ENCODE measurements around the gene STC2. TPM values are rescaled to one million over a fixed set of nuclear protein-coding genes. Genes with fewer than 3 reads are reported as not detected.

Gene STC2
- total RNA-seq, 1 donor, result under 0.01 TPM

- Histone ChIP-seq H3K9me3 (ENCODE audit: low read depth, low read length) (no peaks in the 10 kb centered on the region), H3K27me3 (ENCODE audit: insufficient read depth, low read length) (peaks cover 47% of the 10 kb centered on the region), H3K4me3 (ENCODE audit: low read length) (no peak overlapping the region), H3K4me1 (ENCODE audit: insufficient read depth, low read length) (peaks cover 9% of the 10 kb centered on the region)
Measured at GRCh38 chr5:173281910-173282309, 46.3 kb downstream of the STC2 start.

GRCh38 chr5:173279166-173279565 lies 49.0 kb downstream of the STC2 start:
- Histone ChIP-seq H3K4me3 (ENCODE audit: low read length) (no peak overlapping the region), H3K27me3 (ENCODE audit: insufficient read depth, low read length) (peaks cover 39% of the 10 kb centered on the region), H3K4me1 (ENCODE audit: insufficient read depth, low read length) (peaks cover 9% of the 10 kb centered on the region), H3K9me3 (ENCODE audit: low read depth, low read length) (no peaks in the 10 kb centered on the region)

DNA sequence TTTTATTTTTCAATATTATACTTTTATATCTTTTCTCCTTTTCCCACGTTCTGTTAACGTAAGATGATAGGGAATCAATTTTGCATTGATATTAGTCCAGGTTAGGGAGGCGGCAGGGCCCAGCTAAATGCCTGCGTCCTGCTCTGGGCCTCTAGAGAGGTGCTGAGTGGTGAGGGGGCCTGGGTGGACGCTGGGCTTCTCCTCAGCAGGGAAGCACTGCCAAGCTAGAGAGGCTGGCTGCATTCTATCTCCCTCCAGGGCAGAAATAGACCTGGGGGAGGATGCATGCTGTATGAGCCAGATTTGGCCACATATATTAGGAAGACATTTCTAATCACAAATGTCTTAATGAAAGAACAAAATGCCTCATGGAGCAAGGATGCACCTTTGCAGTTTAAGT lies 49.6 kb downstream of the STC2 start:
- Histone ChIP-seq H3K4me3 (ENCODE audit: low read length) (no peak overlapping the region), H3K4me1 (ENCODE audit: insufficient read depth, low read length) (peaks cover 3% of the 10 kb centered on the region), H3K9me3 (ENCODE audit: low read depth, low read length) (no peaks in the 10 kb centered on the region), H3K27me3 (ENCODE audit: insufficient read depth, low read length) (peaks cover 35% of the 10 kb centered on the region)

- H3K4me3 ChIP-seq (ENCODE audit: low read length), result no peak overlapping the region
- H3K9me3 ChIP-seq (ENCODE audit: low read depth, low read length), result no peaks in the 10 kb centered on the region
- no peaks in the 10 kb centered on the region for H3K4me1 ChIP-seq (ENCODE audit: insufficient read depth, low read length)
- H3K27me3 ChIP-seq (ENCODE audit: insufficient read depth, low read length), result peaks cover 32% of the 10 kb centered on the region
Measured at GRCh38 chr5:173278172-173278571, 50.0 kb downstream of the STC2 start.

DNA sequence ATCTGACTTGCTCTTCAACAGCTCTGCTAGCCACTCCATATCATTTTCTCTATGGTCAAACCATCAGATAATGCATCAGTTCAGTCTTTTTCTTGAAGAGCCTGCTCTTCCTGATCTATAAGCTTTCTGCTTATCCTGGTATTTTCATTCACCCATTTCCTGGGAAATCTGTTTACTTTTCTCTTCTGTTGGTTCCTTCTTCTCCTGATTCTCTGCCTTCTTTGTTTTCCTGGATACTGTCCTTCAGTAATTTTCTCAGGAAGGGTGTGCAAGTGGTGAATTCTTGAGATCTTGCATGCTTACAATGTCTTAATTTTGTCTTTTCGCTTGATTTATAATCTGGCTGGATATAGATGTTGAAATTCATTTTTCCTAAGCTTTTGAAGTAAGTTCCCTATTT lies 53.4 kb downstream of the STC2 start:
- H3K9me3 ChIP-seq (ENCODE audit: low read depth, low read length), result no peaks in the 10 kb centered on the region
- no peaks in the 10 kb centered on the region for H3K4me1 ChIP-seq (ENCODE audit: insufficient read depth, low read length)
- no peak overlapping the region for H3K4me3 ChIP-seq (ENCODE audit: low read length)
- H3K27me3 ChIP-seq (ENCODE audit: insufficient read depth, low read length), result peaks cover 11% of the 10 kb centered on the region

- no peak overlapping the region for H3K4me3 ChIP-seq (ENCODE audit: low read length)
Measured at GRCh38 chr5:173271419-173271818, 56.8 kb downstream of the STC2 start.

GRCh38 chr5:173268750-173269432 lies 59.3 kb downstream of the STC2 start:
- peaks cover 13% of the 10 kb centered on the region for H3K27me3 ChIP-seq (ENCODE audit: insufficient read depth, low read length)
- no peaks in the 10 kb centered on the region for H3K9me3 ChIP-seq (ENCODE audit: low read depth, low read length)
- H3K4me1 ChIP-seq (ENCODE audit: insufficient read depth, low read length), result no peaks in the 10 kb centered on the region
- no peak overlapping the region for H3K4me3 ChIP-seq (ENCODE audit: low read length)

More at GRCh38 chr5:173271419-173271818, 56.8 kb downstream of the STC2 start:
- Histone ChIP-seq H3K27me3 (ENCODE audit: insufficient read depth, low read length) (peaks cover 8% of the 10 kb centered on the region), H3K4me1 (ENCODE audit: insufficient read depth, low read length) (no peaks in the 10 kb centered on the region), H3K9me3 (ENCODE audit: low read depth, low read length) (no peaks in the 10 kb centered on the region)

- Histone ChIP-seq H3K4me3 (ENCODE audit: low read length) (no peak overlapping the region), H3K9me3 (ENCODE audit: low read depth, low read length) (no peaks in the 10 kb centered on the region), H3K4me1 (ENCODE audit: insufficient read depth, low read length) (no peaks in the 10 kb centered on the region), H3K27me3 (ENCODE audit: insufficient read depth, low read length) (peaks cover 11% of the 10 kb centered on the region)
Measured at GRCh38 chr5:173265433-173265832, 62.8 kb downstream of the STC2 start.

Other genes starting within 250 kb of the STC2 start
- 24.2 TPM for gene BNIP1, start 183.9 kb downstream of the STC2 start, total RNA-seq
- not detected for gene NKX2-5, start 93.2 kb downstream of the STC2 start, total RNA-seq

Data from mononuclear cell (primary cell).